GM19395 (cell line): ENCODE data around the gene ZC3H11A.

Experiments
- ATAC-seq: cut with Tn5 transposase; IDR thresholded peaks from one replicate; pipeline ENCODE4 v1.9.1; 2021; ENCODE audit warnings: mild to moderate bottlenecking, moderate library complexity; ENCODE audit not compliant: unreplicated experiment

The ZC3H11A gene

GRCh38 chr1:203839081-203839480, 43.7 kb downstream of the ZC3H11A start:
- no peak for ATAC-seq

DNA sequence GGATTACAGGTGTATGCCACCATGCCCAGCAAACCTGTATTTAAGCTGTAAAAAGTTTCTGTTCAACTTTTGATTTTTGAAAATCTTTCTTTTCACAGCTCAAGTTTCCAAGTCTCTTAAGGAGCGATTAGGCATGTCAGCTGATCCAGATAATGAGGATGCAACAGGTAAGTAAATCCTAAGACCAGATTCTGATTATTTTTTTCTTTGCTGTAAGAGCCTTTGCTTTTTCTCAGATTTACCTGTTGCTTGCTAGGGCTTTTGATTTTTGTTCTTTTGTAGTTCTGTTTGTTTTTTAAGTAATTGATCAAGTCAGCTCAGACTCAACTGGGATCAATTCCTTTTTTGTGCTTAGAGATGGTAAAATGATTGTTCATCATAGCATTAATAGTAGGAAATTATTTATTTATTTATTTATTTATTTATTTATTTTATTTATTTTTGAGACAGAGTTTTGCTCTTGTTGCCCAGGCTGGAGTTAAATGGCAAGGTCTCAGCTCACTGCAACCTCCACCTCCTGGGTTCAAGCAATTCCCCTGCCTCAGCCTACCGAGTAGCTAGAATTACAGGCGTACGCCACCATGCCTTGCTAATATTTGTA, 44.9 kb downstream of the ZC3H11A start:
- no peak for ATAC-seq

DNA sequence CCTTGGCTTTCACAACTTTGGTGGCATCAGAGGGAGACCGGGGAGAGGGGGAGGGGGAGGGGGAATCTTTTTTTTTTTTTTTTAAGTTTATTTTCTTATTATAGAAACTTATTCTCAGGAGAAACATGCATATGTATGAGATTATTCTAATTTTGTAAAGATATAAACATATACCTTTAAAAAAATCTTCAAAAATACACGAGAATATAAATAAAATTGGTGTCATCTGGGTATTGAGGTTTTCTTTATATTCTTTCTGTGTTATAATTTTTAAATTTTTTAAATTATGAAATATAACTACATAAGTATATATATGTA, 47.1 kb downstream of the ZC3H11A start:
- no peak for ATAC-seq

DNA sequence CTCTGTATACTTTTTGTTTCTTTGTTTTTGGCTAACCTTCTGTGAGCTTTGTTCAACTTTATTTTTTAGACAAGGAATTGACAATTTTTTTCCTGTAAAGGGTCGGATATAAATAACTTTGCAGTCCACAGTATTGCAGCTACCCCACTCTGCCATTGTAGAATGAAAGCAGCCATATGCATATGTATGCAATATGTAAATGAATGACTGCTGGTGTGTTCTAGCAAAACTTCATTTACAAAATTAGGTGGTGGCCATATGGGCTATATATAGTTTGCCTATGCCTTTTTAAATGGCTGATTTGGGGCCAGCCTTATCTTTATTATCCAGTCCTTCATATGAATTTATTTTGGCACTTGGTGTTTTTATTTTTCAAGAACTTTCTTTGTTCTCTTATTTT, 48.0 kb downstream of the ZC3H11A start:
- no peak for ATAC-seq
